A549 treated with dexamethasone at 1 μM for 4 hours (cell line): ENCODE measurements around the gene TLE5. TPM values are rescaled to one million over a fixed set of nuclear protein-coding genes. Genes with fewer than 3 reads are reported as not detected.

ENCODE experiments used
- total RNA-seq: library from RNA; stranded (reverse); fragments of 200-300 nt; extraction: Qiagen RNA extraction; gene quantifications from 5 replicates; pipeline ENCODE4 v1.2.3, GENCODE V29; 2022

The TLE5 gene, protein sequence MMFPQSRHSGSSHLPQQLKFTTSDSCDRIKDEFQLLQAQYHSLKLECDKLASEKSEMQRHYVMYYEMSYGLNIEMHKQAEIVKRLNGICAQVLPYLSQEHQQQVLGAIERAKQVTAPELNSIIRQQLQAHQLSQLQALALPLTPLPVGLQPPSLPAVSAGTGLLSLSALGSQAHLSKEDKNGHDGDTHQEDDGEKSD
- 201 to 271 TPM (median 270 TPM) in 5 replicates for total RNA-seq

DNA sequence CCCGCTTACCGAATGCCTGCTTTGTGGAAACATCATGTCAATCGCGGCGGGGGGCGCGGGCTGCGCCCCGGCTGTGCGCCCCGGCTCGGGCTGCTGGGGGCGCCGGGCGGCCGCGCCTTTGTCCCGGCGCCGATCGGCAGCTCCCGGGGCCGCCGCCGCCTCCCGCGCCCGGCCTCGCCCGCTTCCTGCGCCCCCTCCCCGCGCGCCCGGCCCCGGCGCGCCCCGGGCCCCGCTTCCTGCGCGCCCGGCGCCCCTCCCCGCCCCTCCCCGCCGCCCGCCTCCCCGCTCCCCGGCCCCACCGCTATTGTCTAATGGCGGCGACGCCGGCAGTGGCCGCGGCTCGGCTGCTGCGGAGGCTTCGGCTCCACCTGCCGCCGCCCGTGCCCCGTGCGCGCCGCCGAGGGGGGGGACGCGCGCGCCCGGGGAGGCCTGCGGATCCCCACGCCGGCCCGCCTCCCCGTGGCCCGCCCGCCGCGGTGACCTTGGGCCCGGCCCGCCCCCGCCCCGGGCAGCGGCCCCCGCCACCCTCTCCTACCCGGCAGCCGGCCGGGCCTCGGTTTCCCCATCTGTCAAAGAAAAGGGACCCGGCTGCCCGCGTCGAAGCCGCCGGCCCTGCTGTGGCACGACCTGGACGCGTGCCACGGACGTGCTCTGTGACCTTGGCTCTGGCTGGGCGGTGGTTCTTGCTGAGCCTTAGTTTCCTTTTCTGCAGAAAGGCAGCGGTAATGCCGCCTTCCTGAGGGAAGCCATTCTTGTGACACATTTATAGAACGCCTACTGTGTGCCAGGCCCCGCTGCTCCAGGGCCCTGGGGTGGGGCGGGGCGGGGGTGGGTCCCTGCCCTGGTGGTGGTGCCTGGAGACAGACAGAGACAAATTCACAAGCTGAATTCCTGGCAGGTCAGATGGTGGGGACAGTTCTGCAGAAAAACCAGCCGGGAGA is at the start of gene TLE5:
TSS of gene TLE5 (minus strand) at position 331 of the 941 bp plus-strand sequence. CDS start at position 36, 295 bp downstream.

DNA sequence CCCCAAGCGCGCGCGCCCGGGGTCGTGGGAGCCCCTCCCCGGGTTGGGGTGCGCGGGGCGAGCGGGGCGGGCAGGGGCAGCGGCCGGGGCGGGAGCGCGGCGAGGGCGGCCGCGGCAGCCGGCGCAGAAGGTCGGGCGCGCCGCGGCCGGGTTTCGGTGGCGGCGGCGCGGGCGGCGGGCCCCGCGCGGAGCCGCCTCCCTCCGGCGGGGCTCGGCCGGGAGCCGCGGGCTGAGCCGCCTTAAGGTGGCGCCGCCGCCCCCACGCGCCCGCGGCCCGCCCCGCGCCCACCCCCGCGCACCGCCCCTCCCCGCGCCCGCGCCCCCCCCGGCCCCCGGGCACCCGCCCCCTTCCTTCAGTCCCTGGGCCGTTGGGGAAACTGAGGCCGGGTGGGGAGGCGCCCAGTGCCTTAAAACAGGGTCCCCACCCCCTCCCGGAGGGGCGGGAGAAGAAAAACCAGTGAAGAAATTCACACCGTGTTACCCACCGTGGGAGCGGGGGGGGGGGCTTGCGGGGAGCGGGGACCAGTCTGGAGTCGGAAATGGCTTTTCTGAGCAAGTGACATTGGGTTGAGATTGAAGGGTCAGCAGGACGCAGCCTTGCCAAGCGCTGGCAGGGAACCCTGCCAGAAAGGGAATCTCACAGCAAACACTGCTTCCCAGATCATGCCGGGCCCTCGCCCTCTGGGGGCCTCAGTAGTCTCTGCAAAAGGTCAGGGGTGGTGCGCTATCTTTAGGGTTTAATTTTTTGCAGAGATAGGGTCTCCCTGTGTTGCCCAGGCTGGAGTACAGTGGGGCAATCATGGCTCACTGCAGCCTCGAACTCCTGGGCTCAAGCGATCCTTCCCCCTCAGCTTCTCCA is 33.0 kb downstream of the TLE5 start, which contains the start of gene TLE2:
TSS of gene TLE2 (minus strand) at position 216 of the 859 bp plus-strand sequence. CDS start 376 bp downstream, outside the sequence.

Other genes with a start within 250 kb of the TLE5 start
- 0.67 to 1.1 TPM (median 0.93 TPM) in 5 replicates for gene ZNF554, start 242.6 kb downstream of the TLE5 start, total RNA-seq
- 1.4 to 3.2 TPM (median 2.3 TPM) in 5 replicates for gene ZNF555, start 221.0 kb downstream of the TLE5 start, total RNA-seq
- 0.01 to 0.19 TPM (median 0.04 TPM) in 5 replicates for gene ZNF556, start 195.2 kb downstream of the TLE5 start, total RNA-seq
- 3.9 to 6.0 TPM (median 4.5 TPM) in 5 replicates for gene ZNF57, start 161.6 kb downstream of the TLE5 start, total RNA-seq
- gene ZNF77, start 117.5 kb downstream of the TLE5 start, total RNA-seq: 1.6 to 1.8 TPM (median 1.8 TPM) in 5 replicates
- gene TLE6, start 84.9 kb downstream of the TLE5 start, total RNA-seq: 4.4 to 7.3 TPM (median 6.1 TPM) in 5 replicates
- 1.7 to 4.0 TPM (median 3.0 TPM) in 5 replicates for gene TLE2, start 33.2 kb downstream of the TLE5 start, total RNA-seq
- gene GNA11, start 31.9 kb upstream of the TLE5 start, total RNA-seq: 25.3 to 38.5 TPM (median 35.4 TPM) in 5 replicates
- 0.04 to 0.09 TPM (median 0.08 TPM) in 5 replicates for gene GNA15, start 73.5 kb upstream of the TLE5 start, total RNA-seq
- 0.08 to 0.29 TPM (median 0.15 TPM) in 5 replicates for gene S1PR4, start 116.3 kb upstream of the TLE5 start, total RNA-seq
- 56.5 to 80.3 TPM (median 74.8 TPM) in 5 replicates for gene NCLN, start 123.4 kb upstream of the TLE5 start, total RNA-seq
- 0.30 to 0.52 TPM (median 0.40 TPM) in 5 replicates for gene CELF5, start 162.2 kb upstream of the TLE5 start, total RNA-seq